GM18505 (cell line): ENCODE results near the gene DUOX2.
"Not testable (repeated sequence)": the region's sequence is repeated elsewhere in the genome, so short reads cannot be mapped to it uniquely, and the experiment has no call there.

ENCODE experiments used
- ATAC-seq: cut with Tn5 transposase; IDR thresholded peaks from one replicate; pipeline ENCODE4 v1.9.1; 2021; ENCODE audit not compliant: unreplicated experiment
- POLR2A ChIP-seq: IDR thresholded peaks from 4 replicates; pipeline ENCODE4 v1.6.1; 2011; ENCODE audit warnings: borderline replicate concordance; ENCODE audit not compliant: insufficient read depth, insufficient read length; ENCODE audit errors: extremely low read depth

Gene DUOX2

GRCh38 chr15:45110256-45110820 lies 3.6 kb downstream of the DUOX2 start:
- no peak for ATAC-seq
- no peak for TF ChIP-seq POLR2A

- no peak for ATAC-seq
- no peak for TF ChIP-seq POLR2A
Observed at GRCh38 chr15:45107941-45108630, 5.9 kb downstream of the DUOX2 start.

- TF ChIP-seq POLR2A = no peak
- ATAC-seq = no peak
Observed at GRCh38 chr15:45106002-45106790, 7.8 kb downstream of the DUOX2 start.

- no peak for TF ChIP-seq POLR2A
- ATAC-seq = no peak
Observed at GRCh38 chr15:45105586-45105985, 8.4 kb downstream of the DUOX2 start.

GRCh38 chr15:45104170-45104569 lies 9.8 kb downstream of the DUOX2 start:
- ATAC-seq = not testable (repeated sequence)

DNA sequence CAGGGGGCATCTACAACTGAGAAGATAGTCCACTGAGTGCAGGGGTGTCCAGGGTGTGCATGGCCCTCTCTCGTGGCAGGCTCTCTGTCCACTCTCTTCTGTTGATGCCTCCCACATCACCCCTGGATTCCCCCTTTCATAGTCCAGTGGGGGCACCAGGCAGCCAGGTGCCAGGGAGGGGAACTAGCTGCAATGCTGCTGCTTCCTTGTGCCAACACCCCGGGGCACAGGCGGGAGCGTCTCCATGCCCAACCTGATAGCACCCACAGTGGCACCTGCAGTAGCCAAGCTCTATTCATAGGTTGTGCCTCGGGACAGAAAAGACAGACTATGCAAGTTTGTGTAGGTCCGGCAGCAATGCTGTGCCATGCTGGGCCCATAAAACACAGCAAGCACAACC lies 11.7 kb downstream of the DUOX2 start:
- TF ChIP-seq POLR2A = no peak
- no peak for ATAC-seq

GRCh38 chr15:45101749-45102148 lies 12.2 kb downstream of the DUOX2 start:
- TF ChIP-seq POLR2A = no peak
- ATAC-seq = no peak

DNA sequence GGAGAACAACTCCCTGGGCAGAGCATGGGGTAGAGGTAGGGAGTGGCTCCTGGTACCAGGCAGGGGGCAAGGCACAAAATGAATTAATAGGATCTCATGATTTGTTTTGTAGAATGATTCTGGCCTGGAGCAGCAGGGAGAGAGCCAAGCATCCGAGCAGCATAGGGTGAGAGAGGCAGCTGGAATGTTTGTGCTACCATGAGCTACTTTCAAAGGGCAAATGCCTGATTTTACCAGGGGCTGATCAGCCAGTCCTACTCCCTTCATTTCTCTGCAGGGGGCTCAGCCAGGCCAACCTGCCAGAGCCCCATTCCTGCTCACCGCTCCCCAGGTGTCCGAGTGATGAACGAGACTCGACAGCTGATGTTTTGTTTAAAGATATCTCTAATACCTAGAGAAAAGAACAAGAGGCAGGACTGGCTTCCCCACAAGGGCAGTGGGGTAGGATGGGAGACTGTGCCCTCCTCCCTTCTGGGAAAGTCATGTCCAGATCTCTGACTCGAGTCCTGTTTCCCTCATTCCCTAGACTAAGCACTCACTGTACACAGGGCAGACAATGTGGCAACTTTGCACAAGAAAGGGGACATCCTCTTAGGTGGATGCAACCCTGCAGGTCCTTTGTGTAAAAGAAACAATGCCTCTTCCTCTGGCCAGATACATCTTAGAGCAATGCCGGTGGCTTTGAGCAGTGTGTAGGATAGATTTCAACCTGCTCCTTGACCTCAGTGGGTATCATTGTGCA lies 12.9 kb downstream of the DUOX2 start:
- no peak for TF ChIP-seq POLR2A
- no peak for ATAC-seq

DNA sequence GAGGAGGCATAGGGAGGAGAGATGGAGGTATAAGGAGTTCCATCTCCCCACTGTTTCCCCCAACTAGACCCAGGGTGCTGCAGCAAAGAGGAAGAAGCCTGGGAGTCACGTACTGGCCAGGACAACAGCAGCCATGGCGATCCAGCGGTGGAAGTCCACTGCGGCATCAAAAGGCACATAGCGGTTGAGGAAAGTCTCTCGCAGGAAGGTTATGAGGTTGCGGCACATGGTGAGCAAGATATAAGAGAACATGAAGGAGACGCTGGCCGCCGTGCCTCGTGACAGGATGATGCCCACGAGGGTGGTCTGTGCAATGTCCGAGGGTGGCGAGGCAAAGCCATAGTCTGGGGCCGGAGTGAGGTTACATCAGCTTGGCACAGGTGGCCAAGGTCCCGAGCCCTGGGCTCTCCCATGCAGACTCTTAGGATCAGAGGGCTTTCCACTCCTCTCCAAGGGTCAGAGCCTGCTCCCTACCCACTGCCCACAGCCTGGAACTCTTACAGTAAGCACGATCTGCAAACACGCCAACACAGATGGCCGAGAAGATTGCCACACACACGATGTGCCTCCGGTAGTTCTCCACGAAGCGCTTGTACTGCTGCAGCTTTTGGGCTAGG lies 14.3 kb downstream of the DUOX2 start:
- no peak for TF ChIP-seq POLR2A
- ATAC-seq = no peak

DNA sequence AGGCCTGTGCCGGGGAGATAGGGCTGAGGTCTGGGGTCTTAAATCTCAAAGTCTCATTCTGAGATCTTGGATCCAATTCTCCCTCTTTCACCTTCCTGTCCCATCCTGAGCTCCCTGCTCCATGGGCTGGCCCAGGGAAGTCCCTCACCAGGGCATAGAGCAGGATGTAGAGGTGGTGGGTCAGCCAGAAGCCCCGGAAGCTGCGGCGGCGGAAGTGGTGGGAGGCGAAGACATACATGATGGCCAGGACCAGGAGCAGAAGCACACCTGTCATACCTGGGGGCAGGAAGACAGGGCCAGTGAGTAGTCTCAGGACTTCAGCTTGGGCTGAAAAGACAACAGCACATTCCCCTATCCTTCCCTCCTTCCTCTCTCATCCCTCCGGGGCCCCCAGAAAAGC lies 16.5 kb downstream of the DUOX2 start:
- no peak for TF ChIP-seq POLR2A
- ATAC-seq = no peak

GRCh38 chr15:45095661-45096060 lies 18.3 kb downstream of the DUOX2 start:
- no peak for TF ChIP-seq POLR2A
- ATAC-seq = no peak

DNA sequence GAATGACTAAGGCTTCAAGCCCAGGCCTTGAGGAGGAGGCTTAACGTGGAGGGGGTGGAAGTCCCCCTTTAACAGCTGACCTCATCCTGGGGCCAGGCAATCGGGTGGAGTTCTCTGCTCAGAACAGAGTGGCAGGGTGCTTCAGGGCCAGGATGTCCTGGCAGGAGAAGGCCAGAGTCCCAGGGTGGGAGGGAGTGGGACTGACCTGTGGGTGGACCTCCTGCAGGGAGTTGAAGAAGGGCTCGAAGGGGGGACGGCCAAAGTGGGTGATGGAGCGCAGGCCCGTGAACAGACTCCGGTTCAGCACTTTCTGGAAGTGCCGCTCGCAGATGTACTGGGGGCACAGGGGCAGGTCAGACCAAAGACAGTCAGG lies 19.6 kb downstream of the DUOX2 start:
- ATAC-seq = no peak

DNA sequence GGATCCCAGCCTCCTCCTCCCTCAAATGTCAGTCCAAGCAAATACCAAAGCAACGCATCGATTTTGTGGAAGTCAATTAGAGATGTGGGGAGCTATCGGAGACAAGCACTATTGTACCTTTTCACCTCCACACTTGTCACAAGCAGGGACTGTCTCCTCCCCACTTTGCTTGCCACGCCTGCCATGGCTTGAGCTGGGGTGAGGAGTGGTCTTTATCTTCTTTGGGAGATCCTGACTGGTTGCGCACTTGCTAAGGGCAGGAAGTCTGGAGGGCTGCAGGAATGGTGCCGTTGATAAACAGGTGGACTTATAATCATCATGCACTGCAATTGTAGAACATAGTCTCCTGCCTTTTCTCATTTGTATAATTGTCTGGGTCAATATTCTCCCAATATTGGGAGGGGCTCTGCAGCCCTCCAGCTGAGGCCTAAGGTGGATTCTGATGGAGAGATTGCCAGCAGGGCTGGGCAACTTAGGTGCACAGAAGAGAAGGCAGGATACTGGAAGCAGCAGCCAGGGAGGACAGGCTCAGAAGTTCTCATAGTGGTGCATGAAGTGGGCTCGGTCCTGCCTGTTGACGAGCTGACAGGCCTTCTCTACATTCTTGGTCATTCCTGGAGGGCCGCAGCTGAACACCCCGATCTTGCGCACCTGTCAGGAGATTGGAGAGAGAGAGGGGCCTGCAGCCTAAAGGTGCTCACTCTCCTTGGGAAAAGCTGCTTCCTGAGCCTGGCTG lies 20.2 kb downstream of the DUOX2 start:
- ATAC-seq = no peak
- no peak for TF ChIP-seq POLR2A

More for the DNA sequence above, 19.6 kb downstream of the DUOX2 start:
- no peak for TF ChIP-seq POLR2A

GRCh38 chr15:45093013-45093412 lies 21.0 kb downstream of the DUOX2 start:
- no peak for ATAC-seq
- TF ChIP-seq POLR2A = no peak
